Fibroblast of lung (primary cell): ENCODE data around the gene MATN1. TPM values are rescaled to one million over a fixed set of nuclear protein-coding genes. Genes with fewer than 3 reads are reported as not detected.

ENCODE experiments used
- DNase-seq, 2 donors: peaks; one replicate each; pipeline versions ENCODE4 v3.0.0 to v3.0.0-alpha.2; 2010; ENCODE audit warnings: low read depth in 2 of 2
- H2AFZ ChIP-seq: 2 replicates; pipeline ENCODE4 v1.5.1; 2012; ENCODE audit warnings: low read length, control low read depth, inconsistent platforms
- H3K27ac ChIP-seq: 2 replicates; pipeline ENCODE4 v1.5.1; 2011; ENCODE audit warnings: low read length, control low read depth; ENCODE audit not compliant: insufficient read depth
- H3K27me3 ChIP-seq: 2 replicates; pipeline ENCODE4 v1.5.1; 2011; ENCODE audit warnings: mild to moderate bottlenecking, low read length; ENCODE audit not compliant: control insufficient read depth, insufficient read depth
- H3K36me3 ChIP-seq: 2 replicates; pipeline ENCODE4 v1.5.1; 2011; ENCODE audit warnings: low read length; ENCODE audit not compliant: control insufficient read depth, insufficient read depth
- H3K4me1 ChIP-seq: 2 replicates; pipeline ENCODE4 v1.5.1; 2011; ENCODE audit warnings: low read length; ENCODE audit not compliant: control insufficient read depth, insufficient read depth; ENCODE audit errors: extremely low read depth
- H3K4me2 ChIP-seq: 2 replicates; pipeline ENCODE4 v1.5.1; 2011; ENCODE audit warnings: low read length, control low read depth; ENCODE audit not compliant: insufficient read depth; ENCODE audit errors: extremely low read depth
- H3K4me3 ChIP-seq, 4 experiments: fragments of 200-600 bp in 1 of 4; sonication (generic) in 1 of 4; replicated peaks in 1 of 4; 2 replicates each; pipeline ENCODE4 v1.5.1; 2011 to 2016; ENCODE audit warnings: low read length in 4 of 4, low read depth in 3 of 4, mild to moderate bottlenecking in 3 of 4, control low read depth in 2 of 4, inconsistent platforms in 1 of 4, mixed read lengths in 1 of 4; ENCODE audit not compliant: insufficient read depth in 1 of 4; ENCODE audit errors: control extremely low read depth in 1 of 4
- H3K79me2 ChIP-seq: 2 replicates; pipeline ENCODE4 v1.5.1; 2012; ENCODE audit warnings: mild to moderate bottlenecking, low read length, inconsistent platforms; ENCODE audit not compliant: control insufficient read depth, insufficient read depth
- H3K9ac ChIP-seq: 2 replicates; pipeline ENCODE4 v1.5.1; 2011; ENCODE audit warnings: mild to moderate bottlenecking, low read length, control low read depth; ENCODE audit not compliant: insufficient read depth
- H3K9me3 ChIP-seq: 2 replicates; pipeline ENCODE4 v1.5.1; 2012; ENCODE audit warnings: low read depth, low read length; ENCODE audit not compliant: control insufficient read depth, insufficient read depth
- H4K20me1 ChIP-seq: 2 replicates; pipeline ENCODE4 v1.5.1; 2011; ENCODE audit warnings: low read length; ENCODE audit not compliant: control insufficient read depth, insufficient read depth; ENCODE audit errors: extremely low read depth
- EZH2 ChIP-seq: IDR thresholded peaks from 2 replicates; pipeline ENCODE4 v1.5.1; 2012; ENCODE audit warnings: low read length, control low read depth, mild to moderate bottlenecking; ENCODE audit errors: missing control alignments
- polyA plus RNA-seq, 2 donors: library from polyadenylated mRNA; depleted of rRNA in 1 of 2; stranded (reverse) in 1 of 2; unstranded in 1 of 2; fragments of >200 nt; gene quantifications; 2 replicates each; pipeline ENCODE4 v1.2.1, GENCODE V29; 2011 to 2012; ENCODE audit warnings: missing spikeins in 1 of 2
- total RNA-seq: library from RNA; depleted of rRNA; stranded (reverse); fragments of >200 nt; gene quantifications from 2 replicates; pipeline ENCODE4 v1.2.1, GENCODE V29; 2014
- TF ChIP-seq, protein P1 (sequence below), 2 donors: IDR thresholded peaks in 1 of 2; conservative IDR thresholded peaks in 1 of 2; 1 replicate in 1 of 2; 2 replicates in 1 of 2; pipeline ENCODE4 v1.5.1; 2011 to 2012; ENCODE audit warnings: low read length in 2 of 2, control low read depth in 1 of 2, inconsistent platforms in 1 of 2, low read depth in 1 of 2, mild to moderate bottlenecking in 1 of 2

MATN1 gene
- total and polyA plus RNA-seq, 2 donors (not counting 1 experiment from before 2014, with no cell fraction given): not detected

DNA sequence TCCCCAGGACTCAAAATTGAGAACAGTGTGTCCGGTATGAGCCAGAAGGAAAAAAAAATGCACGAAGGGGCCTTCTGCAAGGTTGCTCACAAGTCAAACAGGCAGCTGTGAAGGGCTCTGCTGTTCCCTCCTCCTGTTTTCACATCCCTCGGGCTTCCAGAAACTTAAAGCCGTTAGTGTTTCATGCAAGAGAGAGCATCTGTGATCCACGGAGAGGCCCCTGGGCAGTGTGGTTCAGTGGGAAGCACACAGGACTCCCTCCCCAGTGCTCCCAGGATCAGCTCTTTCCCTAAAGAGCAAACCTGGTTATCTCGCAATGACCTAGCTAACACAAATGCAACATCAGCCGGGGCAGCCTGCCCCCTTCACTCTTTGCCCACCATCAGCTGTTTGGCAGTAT is 2.9 kb upstream of the MATN1 start:
- H3K9ac ChIP-seq: no peak overlapping the region
- DNase-seq: no peak
- H3K27ac ChIP-seq: no peak overlapping the region
- H4K20me1 ChIP-seq: no peaks in the 10 kb centered on the region
- no peaks in the 10 kb centered on the region for H3K79me2 ChIP-seq
- H3K4me3 ChIP-seq: no peak overlapping the region
- peaks cover 4% of the 10 kb centered on the region for H3K27me3 ChIP-seq
- TF ChIP-seq, protein P1, sequence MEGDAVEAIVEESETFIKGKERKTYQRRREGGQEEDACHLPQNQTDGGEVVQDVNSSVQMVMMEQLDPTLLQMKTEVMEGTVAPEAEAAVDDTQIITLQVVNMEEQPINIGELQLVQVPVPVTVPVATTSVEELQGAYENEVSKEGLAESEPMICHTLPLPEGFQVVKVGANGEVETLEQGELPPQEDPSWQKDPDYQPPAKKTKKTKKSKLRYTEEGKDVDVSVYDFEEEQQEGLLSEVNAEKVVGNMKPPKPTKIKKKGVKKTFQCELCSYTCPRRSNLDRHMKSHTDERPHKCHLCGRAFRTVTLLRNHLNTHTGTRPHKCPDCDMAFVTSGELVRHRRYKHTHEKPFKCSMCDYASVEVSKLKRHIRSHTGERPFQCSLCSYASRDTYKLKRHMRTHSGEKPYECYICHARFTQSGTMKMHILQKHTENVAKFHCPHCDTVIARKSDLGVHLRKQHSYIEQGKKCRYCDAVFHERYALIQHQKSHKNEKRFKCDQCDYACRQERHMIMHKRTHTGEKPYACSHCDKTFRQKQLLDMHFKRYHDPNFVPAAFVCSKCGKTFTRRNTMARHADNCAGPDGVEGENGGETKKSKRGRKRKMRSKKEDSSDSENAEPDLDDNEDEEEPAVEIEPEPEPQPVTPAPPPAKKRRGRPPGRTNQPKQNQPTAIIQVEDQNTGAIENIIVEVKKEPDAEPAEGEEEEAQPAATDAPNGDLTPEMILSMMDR (conservative IDR thresholded peaks at IDR 0.05 in 1 of 2, IDR thresholded peaks at IDR 0.05 in 1 of 2; ENCODE audit: low read depth in 1 of 2, low read length in 2 of 2): no peak
- TF ChIP-seq EZH2: no peak
- no peaks in the 10 kb centered on the region for H3K9me3 ChIP-seq
- H3K4me2 ChIP-seq: no peak overlapping the region
- no peaks in the 10 kb centered on the region for H3K4me1 ChIP-seq
- no peak overlapping the region for H2AFZ ChIP-seq
- no peaks in the 10 kb centered on the region for H3K36me3 ChIP-seq

DNA sequence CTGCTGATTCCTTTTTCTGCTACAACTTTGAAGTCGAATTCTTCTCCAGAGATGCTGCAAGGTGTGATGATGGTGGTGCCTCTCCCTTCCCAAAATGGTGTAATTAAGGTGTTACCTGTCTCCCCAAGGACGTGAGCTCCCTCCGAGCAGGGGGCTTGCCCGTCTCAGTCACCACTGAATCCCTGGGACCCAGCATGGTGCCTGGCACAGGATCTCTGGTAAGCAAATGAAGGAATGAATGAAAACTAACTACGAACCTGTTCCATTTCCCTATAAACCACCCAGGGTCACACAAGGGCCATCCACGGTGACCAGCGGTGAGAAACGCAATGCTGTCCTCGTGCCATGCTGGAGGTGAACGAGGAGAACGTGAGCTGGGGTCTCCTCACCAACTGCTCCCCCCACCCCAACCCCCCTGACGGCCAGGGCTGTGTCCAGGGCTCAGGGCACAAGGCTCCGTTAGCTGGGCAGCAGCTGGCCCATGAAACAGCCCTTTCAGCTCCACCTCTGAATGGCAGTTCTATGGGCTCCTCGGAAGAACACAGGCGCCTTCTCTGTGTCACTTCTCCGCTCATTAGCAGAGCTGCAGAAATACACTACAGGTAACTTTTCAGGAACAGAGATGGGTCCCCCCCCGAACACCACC is 2.2 kb upstream of the MATN1 start:
- Histone ChIP-seq H3K4me3 (no peak overlapping the region), H3K9me3 (no peaks in the 10 kb centered on the region), H3K4me2 (no peak overlapping the region), H3K79me2 (no peaks in the 10 kb centered on the region), H3K36me3 (no peaks in the 10 kb centered on the region), H4K20me1 (no peaks in the 10 kb centered on the region), H2AFZ (no peak overlapping the region), H3K4me1 (no peaks in the 10 kb centered on the region), H3K27ac (no peak overlapping the region), H3K9ac (no peak overlapping the region), H3K27me3 (peaks cover 4% of the 10 kb centered on the region)
- no peak for DNase-seq
- no peak for TF ChIP-seq EZH2
- TF ChIP-seq, protein P1 (conservative IDR thresholded peaks at IDR 0.05 in 1 of 2, IDR thresholded peaks at IDR 0.05 in 1 of 2; ENCODE audit: low read depth in 1 of 2, low read length in 2 of 2): no peak

- H4K20me1 ChIP-seq: no peaks in the 10 kb centered on the region
- H3K9me3 ChIP-seq: no peaks in the 10 kb centered on the region
- DNase-seq: no peak
- H3K36me3 ChIP-seq: no peaks in the 10 kb centered on the region
- no peaks in the 10 kb centered on the region for H3K4me1 ChIP-seq
- H3K27ac ChIP-seq: no peak overlapping the region
- no peak overlapping the region for H2AFZ ChIP-seq
- no peaks in the 10 kb centered on the region for H3K79me2 ChIP-seq
- TF ChIP-seq, protein P1 (conservative IDR thresholded peaks at IDR 0.05 in 1 of 2, IDR thresholded peaks at IDR 0.05 in 1 of 2; ENCODE audit: low read depth in 1 of 2, low read length in 2 of 2): no peak
- no peak for TF ChIP-seq EZH2
- H3K27me3 ChIP-seq: no peaks in the 10 kb centered on the region
- H3K4me2 ChIP-seq: no peak overlapping the region
- no peak overlapping the region for H3K4me3 ChIP-seq
- no peak overlapping the region for H3K9ac ChIP-seq
These were observed 1.5 kb upstream of the MATN1 start for GRCh38 chr1:30724655-30725421.
